Suppressor macrophage treated with lipopolysaccharide for 4 hours (primary cell): ENCODE measurements around the gene AXIN2.
"Not testable (repeated sequence)": the region's sequence is repeated elsewhere in the genome, so short reads cannot be mapped to it uniquely, and the experiment has no call there.

Experiments used
- DNase-seq: peaks from one replicate; pipeline ENCODE4 v3.0.0-alpha.2; 2020

The AXIN2 gene

GRCh38 chr17:65515512-65515911 lies 45.9 kb downstream of the AXIN2 start:
- DNase-seq: no peak

GRCh38 chr17:65514541-65514940 lies 46.9 kb downstream of the AXIN2 start:
- no peak for DNase-seq

DNA sequence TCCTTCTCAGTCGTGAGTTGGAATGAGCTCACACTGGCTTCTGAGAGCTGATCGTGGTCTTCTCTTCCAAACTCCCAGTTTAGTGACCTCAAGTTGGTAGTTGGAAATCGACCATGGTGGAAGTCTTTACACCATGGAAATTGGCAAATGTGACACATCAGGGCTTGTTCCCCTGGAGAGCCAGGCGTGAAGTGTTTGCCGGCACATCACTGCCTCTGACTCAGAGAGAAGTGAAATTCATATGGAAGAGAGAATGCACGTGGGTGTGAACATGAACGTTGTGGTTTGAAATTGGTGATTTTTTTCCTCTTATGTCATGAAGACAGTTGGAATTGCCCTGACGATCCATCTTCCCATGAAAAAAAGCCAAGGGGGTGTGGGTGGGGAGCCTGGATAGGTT lies 47.4 kb downstream of the AXIN2 start:
- no peak for DNase-seq

DNA sequence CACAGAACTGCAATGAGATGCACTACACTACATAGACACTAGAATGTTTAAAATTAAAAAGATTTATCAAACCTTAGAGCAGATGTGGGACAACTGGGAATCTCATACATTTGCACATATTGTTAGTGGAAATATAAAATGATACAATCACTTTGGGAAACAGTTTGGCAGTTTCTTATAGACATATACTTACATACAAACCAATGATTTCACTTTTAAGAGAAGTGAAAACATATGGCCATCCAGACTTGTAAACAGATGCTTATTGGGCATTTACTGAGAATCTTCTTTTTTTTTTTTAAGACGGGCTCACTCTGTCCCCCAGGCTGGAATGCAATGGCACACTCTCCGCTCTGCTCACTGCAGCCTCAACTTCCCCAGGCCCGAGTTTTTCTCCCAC lies 50.1 kb downstream of the AXIN2 start:
- DNase-seq: no peak

GRCh38 chr17:65509032-65509431 lies 52.4 kb downstream of the AXIN2 start:
- no peak for DNase-seq

- not testable (repeated sequence) for DNase-seq
Observed at GRCh38 chr17:65504673-65505072, 56.8 kb downstream of the AXIN2 start.

DNA sequence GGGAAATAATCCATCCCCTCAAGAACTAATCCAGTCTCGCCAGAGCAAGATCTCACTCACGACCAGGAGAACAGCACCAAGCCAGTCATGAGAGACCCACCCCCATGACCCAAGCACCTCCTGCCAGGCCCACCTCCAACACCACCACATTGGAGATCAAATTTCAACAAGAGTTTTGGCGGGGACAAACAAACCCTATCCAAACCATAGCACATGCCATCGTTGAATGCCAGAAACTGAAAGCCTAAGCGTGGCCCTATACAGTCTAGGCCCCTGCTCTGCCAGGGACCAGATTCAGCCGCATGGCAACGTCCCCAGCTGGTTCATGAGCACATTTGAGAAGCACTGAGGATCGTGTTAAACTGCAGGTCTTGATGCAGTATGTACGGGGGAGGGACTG lies 57.3 kb downstream of the AXIN2 start:
- no peak for DNase-seq

DNA sequence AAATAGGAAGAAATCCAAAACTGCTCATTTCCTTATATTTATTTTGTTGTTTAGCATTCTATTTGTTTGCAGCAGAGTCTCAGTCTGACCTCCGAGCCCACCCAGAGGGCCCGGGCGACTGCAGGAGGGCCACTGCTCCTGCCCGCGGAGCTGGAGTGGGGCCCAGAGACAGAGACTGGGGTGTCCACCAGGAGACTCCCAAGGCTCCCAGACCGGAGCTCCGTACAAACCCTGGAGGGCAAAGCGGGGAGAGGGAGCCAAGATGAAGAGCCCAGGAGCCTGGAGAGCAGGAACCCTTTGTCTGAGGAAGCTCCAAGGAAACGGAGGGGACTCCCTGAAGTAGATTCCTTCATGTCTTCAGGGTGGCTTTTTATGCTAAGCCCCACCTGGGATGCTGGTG lies 57.9 kb downstream of the AXIN2 start:
- no peak for DNase-seq

DNA sequence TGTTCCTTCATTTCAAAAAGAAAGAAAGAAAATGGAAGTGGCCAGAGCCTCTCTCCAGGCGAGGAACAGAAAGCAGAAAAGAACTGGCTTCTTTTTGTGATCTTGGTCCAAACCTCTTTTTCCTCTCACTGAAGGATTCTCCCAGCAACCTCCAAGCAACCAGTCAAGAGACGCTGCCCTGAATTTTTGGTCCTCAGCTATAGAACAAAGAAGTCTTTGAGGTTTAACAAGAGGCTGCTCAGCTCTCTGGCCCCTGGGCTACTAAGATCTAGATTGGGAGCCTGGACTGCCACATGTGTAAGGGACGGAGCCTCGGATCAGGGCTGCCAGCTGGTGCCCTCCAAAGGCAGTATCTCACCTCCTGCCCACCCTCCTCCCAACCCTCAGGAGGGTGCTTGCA lies 62.6 kb downstream of the AXIN2 start:
- no peak for DNase-seq

DNA sequence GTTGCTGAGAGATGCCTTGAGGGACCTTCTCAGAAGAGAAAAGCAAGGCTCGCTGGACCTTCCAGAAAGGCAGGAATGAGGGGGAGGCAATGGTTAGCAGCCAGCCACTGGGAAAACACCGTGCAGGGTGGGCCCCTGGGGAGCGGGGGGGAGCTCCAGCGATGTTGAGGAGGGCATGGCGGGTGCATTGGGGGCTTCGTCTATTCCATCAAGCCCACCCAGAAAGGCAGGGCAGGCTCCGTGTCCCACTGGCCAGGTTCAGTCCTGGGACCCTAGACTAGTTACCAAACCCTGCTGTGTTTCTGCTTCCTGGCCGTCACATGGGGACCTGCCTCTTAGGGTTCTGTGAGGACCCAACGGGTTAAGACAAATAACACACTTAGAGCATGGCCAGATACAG lies 64.6 kb downstream of the AXIN2 start:
- DNase-seq: no peak

GRCh38 chr17:65495122-65496055 lies 66.1 kb downstream of the AXIN2 start:
- DNase-seq: no peak

GRCh38 chr17:65489413-65490155 lies 71.9 kb downstream of the AXIN2 start:
- DNase-seq: no peak

- DNase-seq: no peak
Observed at GRCh38 chr17:65488665-65489064, 72.8 kb downstream of the AXIN2 start.

DNA sequence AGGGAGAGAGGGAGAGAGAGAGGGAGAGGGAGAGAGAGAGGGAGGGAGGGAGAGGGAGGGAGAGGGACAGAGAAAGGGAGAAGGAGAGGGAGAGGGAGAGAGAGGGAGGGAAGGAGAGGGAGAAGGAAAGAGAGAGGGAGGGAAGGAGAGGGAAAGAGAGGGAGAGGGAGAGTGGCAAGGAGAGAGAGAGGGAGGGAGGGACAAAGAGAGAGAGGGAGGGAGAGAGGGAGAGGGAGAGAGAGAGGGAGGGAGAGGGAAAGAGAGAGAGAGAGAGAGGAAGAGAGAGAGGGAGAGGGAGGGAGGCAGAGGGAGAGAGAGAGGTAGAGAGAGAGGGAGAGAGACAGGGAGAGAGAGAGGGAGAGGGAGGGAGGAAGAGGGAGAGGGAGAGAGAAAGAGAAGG lies 73.5 kb downstream of the AXIN2 start:
- DNase-seq: no peak

DNA sequence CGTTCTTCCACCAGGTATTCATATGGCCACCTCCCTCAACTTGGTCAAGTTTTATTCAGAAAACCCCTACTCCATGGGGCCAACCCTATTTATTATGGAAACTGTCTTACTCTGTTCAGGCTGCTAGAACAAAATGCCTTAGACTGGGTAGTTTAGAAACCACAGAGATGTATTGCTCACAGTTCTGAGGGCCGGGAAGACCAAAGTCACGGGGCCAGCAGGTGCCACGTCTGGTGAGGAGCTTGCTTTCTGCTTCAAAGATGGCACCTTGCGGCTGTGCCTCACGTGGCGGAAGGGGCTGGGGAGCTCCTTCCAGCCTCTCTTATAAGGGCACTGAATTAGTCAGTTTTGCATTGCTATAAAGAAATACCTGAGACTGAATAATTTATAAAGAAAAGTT lies 74.3 kb downstream of the AXIN2 start:
- no peak for DNase-seq

DNA sequence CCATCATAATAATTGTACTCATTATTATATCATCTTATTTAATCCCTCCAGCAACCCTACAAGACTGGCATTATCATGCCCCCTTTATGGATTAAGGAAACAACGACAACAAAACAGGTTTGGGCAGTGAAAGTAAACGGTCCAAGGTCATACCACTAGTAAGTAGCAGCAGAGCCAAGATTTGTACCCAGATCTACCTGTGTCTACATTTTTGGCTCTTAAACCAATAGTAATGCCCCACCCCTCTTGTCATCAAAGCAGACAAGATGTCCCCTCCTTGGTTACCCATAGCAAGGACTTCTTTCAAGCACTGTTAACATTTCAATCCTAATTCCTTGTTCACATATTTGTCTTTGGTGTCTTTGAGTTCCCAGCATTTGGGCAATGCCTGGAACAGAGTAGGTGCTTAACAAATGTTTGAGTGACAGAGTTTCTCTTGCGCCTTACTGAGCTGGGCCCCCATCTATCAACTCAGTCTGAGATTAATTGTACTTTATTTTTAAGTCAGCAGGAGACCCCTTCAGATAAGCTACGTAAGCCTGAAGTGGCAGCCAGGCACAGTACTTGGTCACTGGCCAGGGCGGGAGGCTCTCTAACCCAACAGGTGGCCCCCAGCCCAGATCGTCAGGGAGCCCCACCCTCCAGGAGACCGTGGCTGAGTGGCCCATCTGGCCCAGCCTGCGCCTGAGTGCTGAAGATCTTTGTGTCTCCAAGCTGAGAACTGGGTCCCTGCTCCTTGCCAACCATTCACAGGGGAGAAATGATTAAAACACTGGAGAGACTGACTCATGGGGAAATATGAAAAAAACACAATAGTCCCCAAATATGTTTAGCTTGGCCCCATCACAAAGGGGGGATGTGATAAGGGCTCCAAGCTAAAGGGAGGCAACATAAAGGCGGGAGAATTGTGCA lies 75.8 kb downstream of the AXIN2 start:
- no peak for DNase-seq

DNA sequence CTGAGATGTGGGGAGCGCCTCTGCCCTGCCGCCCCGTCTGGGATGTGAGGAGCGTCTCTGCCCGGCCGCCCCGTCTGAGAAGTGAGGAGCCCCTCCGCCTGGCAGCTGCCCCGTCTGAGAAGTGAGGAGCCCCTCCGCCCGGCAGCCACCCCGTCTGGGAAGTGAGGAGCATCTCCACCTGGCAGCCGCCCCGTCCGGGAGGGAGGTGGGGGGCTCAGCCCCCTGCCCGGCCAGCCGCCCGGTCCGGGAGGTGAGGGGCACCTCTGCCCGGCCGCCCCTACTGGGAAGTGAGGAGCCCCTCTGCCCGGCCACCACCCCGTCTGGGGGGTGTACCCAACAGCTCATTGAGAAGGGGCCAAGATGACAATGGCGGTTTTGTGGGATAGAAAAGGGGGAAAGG lies 77.0 kb downstream of the AXIN2 start:
- not testable (repeated sequence) for DNase-seq

DNA sequence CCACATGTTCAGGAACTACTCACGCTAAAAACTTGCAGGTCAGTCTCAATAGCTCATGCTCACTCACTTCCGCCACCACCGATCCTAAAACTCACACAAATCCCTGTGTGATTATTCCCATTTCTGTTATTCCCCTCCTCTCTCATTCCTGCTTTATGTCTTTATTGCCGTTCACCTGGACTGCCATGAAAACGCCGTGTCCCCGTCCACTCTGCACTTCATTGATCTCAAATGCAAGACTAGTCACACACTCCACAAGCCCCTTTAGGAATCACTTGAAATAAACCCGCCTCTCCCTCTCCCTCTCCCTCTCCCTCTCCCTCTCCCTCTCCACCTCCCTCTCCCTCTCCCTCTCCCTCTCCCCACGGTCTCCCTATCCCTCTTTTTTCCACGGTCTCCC lies 78.0 kb downstream of the AXIN2 start:
- no peak for DNase-seq

- DNase-seq: no peak
Observed at GRCh38 chr17:65482201-65482600, 79.2 kb downstream of the AXIN2 start.

GRCh38 chr17:65479282-65479681 lies 82.2 kb downstream of the AXIN2 start:
- DNase-seq: no peak
